HG02840 (cell line): ENCODE measurements around the gene SPATS2L.

Experiments used
- ATAC-seq: cut with Tn5 transposase; IDR thresholded peaks from one replicate; pipeline ENCODE4 v1.9.1; 2021; ENCODE audit warnings: mild to moderate bottlenecking, moderate library complexity, moderate number of reproducible peaks; ENCODE audit not compliant: unreplicated experiment, low FRiP score

SPATS2L gene

DNA sequence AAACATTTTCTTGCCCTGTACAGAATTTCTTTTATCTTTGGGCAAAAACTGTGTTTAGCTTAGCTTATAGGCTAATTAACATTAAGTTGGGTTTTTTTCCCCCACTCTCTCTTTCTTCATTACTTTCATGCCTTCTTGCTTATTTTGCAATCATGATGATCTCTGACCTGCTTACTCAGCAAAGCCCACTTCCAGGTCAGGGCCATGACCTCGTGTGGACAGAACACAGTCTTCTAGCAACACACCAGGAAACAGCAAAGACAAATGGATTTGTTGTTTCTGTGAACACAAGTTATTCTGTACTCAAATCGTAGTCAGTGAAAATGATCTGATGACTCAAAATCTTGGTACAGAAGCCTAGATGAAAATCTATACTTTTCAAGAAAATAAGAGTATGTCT lies 60.7 kb downstream of the SPATS2L start:
- ATAC-seq, result no peak

- ATAC-seq, result no peak
These were observed 63.4 kb downstream of the SPATS2L start for GRCh38 chr2:200369886-200370285.

GRCh38 chr2:200373231-200373630 lies 66.7 kb downstream of the SPATS2L start:
- ATAC-seq, result no peak

- ATAC-seq, result peak; percentile 83
These were observed 67.5 kb downstream of the SPATS2L start for GRCh38 chr2:200373973-200374416.

DNA sequence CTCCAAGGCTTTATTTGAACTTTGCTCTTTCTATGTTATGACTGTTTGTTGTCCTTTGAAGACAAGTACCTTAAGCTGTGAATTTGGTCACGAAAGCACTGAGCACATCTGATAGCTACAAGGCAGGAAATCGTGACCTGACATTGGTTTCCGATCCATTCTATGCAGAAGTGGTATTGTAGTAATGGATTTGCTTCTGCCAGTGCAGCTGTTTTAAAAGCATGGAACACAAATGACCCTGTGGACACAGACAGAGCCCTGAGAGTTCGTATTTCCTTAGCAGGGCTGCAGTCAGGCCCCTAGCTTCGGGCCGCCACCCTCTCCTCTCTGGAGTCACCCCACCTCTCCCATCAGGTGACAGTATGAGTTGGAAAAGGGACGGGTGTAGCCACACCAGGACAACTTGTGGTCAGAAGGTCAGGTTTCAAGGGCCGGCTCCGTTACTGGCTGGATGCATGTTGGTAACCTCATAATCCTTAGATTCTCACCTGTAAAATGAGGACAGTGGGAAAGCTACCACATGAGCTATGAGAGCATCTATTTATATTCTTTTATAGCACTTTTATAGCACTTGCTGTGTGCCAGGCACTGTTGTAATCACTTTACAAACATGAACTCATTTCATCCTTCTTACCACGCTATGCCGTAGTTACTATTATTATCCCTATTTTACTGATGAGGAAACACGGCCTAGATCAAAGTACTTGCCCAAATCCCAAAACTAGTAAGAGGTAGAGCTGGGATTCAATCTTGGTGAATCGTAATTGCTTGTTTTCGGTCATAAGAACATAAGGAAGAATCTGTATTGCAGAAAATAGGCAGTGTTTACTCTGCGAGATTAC lies 70.2 kb downstream of the SPATS2L start:
- ATAC-seq, result no peak

DNA sequence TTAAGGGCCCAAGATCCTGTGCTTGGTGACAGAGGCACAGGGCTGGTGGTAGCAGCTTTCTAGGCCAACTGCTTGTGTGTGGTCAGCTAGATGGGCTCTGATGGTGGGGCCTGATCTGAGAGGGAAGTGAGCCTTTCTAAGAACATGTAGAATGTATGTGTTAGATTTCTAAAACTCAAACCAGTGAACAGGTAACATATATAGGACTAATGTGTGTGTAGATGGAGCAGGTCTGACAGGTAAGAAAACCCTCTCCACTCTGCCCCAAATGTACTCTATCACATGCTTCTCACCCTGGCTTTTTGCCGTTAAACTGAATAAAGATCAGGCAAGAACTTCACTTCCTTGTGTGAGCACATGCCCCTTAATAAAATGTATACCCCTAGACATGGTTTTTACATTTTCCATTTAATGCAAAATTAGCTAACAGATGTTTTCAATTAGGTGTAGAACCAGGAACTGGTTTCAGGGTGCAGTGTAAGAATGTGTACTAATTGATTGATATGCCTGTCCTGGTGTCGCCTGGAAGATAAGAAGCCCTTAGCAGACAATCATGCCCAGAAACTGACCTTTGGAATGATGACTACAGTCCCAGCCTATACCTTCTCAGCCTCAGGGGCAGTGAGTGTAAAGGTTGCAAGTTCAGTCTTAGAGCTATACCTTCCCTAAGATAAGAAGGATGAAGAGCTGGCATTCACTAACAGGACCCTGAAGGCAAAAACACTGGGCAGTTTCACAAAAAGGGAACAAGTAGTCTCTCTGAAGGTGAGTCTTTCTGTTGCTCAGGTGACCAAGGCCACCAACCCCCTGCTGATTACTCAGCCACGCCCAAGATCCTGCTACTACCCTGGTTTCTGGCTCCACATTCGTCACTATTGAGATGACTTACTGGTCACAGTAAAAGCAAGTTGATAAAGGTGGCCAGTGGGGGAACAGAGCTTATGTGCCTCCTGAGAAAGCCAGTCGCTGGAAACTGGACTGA lies 71.2 kb downstream of the SPATS2L start:
- ATAC-seq, result no peak

GRCh38 chr2:200378652-200379290 lies 72.3 kb downstream of the SPATS2L start:
- no peak for ATAC-seq

DNA sequence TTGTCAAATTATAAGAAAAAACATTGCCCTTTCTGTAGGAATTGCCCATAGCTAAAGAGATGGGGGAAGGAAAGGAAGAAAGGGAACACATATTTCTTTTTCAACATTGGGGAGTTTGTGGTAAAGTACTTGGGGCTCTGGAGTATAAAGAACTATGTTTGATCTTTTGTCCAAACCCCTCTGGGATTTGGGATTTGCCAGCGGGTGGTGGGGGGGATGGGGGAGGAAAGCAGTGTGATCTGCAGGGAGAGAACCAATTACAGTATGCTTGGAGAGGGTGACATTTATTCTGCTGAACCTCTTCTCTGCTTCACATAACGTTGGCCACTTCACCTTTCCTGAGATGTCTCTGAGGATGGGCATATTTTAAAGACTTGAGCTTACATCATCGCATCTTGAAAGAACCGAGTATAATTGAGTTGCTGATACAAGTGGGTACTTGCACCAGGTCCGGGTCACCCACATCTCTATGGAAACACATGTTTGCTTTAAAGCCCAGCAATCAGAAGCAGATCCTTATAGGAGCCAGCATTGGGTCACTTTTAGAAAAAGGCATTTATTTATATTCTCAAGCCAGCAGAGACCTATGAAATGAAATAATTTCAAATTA lies 73.1 kb downstream of the SPATS2L start:
- ATAC-seq, result no peak

GRCh38 chr2:200380091-200380561 lies 73.6 kb downstream of the SPATS2L start:
- no peak for ATAC-seq

- ATAC-seq, result no peak
These were observed 74.5 kb downstream of the SPATS2L start for GRCh38 chr2:200380833-200381542.

- no peak for ATAC-seq
These were observed 76.4 kb downstream of the SPATS2L start for GRCh38 chr2:200382874-200383273.

DNA sequence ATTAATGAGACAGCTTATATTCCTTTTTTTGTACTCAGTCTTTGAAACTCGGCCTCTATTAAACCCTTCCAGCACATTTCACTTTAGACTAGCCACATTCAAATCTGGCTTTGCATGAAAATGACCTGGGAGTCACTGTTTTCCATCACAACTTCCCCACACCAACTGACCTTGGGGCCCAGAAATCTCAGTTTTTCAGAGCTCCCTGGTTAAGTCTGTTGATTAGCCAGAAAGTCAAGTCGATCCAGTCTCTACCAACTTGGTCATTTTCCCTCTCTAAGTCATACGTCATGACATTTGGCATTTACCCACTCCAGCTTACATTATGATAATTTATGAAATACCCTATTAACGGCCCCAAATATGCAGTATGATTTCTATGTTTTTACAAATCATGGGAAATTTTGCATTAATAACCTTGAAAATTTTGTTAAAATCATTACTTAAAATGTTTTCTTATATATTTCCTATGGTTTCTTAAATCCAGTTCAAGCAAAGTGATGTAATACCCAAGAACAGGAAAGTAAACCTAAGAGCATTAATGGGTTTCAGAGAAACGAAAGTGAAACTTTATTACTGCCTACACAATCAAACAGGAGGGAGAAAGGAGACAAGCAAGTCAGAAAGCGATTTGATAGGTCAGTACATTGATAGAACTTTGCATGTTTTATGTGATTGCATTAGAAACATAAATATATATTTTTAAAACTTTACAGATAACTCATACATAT lies 77.1 kb downstream of the SPATS2L start:
- ATAC-seq, result peak; percentile 55

GRCh38 chr2:200385063-200385635 lies 78.7 kb downstream of the SPATS2L start:
- ATAC-seq, result no peak

GRCh38 chr2:200393191-200393590 lies 86.7 kb downstream of the SPATS2L start:
- no peak for ATAC-seq

DNA sequence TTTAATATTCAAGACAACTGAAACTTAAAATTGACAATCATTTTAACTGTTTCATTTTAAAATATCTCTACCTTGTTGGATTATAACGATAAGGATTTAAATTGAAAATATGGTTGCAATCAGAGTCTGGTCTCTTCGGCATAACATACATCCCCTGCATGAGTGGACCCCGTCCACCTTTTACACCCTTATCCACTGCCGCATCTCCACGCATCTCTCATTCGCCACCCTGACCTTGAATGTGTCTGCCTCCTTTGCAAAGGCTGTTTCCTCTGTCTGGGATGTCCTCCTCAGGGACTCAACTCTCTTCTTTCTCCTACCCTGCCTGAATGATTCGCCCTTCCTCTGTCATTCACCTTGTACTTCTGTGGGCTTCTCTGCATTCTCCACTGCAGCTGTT lies 87.6 kb downstream of the SPATS2L start:
- no peak for ATAC-seq

GRCh38 chr2:200396781-200397242 lies 90.3 kb downstream of the SPATS2L start:
- ATAC-seq, result no peak

DNA sequence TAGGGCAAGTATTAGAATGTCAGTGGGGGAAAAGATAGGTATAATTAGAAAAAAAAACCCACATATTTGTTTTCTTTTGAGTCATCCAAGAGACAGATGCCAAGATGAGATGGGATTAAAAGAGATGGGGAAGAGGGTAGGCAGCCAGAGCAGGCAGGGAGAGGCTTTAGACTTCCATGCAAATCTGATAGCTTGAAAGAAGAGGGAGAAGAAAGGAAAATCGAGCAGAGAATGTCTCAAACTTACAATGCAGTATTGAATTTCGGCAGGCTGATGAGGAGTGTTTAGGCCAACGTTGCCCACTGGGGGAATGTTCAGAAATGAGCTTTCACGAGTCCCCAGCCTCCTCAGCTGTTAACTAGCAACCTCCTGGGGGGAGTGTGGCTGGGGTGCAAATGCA lies 91.3 kb downstream of the SPATS2L start:
- no peak for ATAC-seq

- ATAC-seq, result no peak
These were observed 92.6 kb downstream of the SPATS2L start for GRCh38 chr2:200399046-200399445.
